D721Med (cell line): Measurements from ENCODE around the gene HDAC4.

Experiments
- DNase-seq: peaks from one replicate; pipeline ENCODE4 v3.0.0; 2011; ENCODE audit warnings: low spot score; ENCODE audit not compliant: insufficient read length
- FAIRE-seq: peaks from 2 replicates; lab custom pipeline; 2011; peaks lifted over from hg19 to GRCh38; lab: Jason Lieb, UNC
- CTCF ChIP-seq: IDR thresholded peaks from 2 replicates; pipeline ENCODE4 v1.5.1; 2012; ENCODE audit warnings: mild to moderate bottlenecking, control low read depth; ENCODE audit not compliant: insufficient read depth; ENCODE audit errors: missing control alignments

The HDAC4 gene

GRCh38 chr2:239192975-239193374, 207.8 kb downstream of the HDAC4 start:
- DNase-seq: no peak
- TF ChIP-seq CTCF: no peak
- FAIRE-seq: no peak

- FAIRE-seq: no peak
- no peak for DNase-seq
These were observed 208.4 kb downstream of the HDAC4 start for GRCh38 chr2:239192456-239192855.

GRCh38 chr2:239190921-239191885, 209.6 kb downstream of the HDAC4 start:
- FAIRE-seq: no peak
- no peak for DNase-seq
- TF ChIP-seq CTCF: no peak

More at GRCh38 chr2:239192456-239192855, 208.4 kb downstream of the HDAC4 start:
- no peak for TF ChIP-seq CTCF

- DNase-seq (no peak), FAIRE-seq (no peak)
- TF ChIP-seq CTCF: no peak
These were observed 210.5 kb downstream of the HDAC4 start for GRCh38 chr2:239190361-239190760.

GRCh38 chr2:239189711-239190131, 211.1 kb downstream of the HDAC4 start:
- FAIRE-seq: no peak
- no peak for DNase-seq
- no peak for TF ChIP-seq CTCF

- TF ChIP-seq CTCF: no peak
- FAIRE-seq (no peak), DNase-seq (no peak)
These were observed 212.3 kb downstream of the HDAC4 start for GRCh38 chr2:239188536-239188935.
